A673 (cell line): ENCODE data around the gene HMX3. TPM values are rescaled to one million over a fixed set of nuclear protein-coding genes. Genes with fewer than 3 reads are reported as not detected.

Experiments
- BruUV-seq: library from RNA; stranded (reverse); fragments of 400-500 nt; replicated peaks from 2 replicates; lab custom pipeline; 2021; lab: Mats Ljungman, UMichigan
- CTCF ChIA-PET: fragments of 300-600 bp; sonication (Branson Sonifier 250); formaldehyde crosslinking; loops from one replicate; lab custom pipeline; 2022; ENCODE audit warnings: antibody characterized with exemption; lab: Charles Lee
- POLR2A ChIA-PET: fragments of 300-600 bp; sonication (Branson Sonifier 250); formaldehyde crosslinking; loops from one replicate; lab custom pipeline; 2022; ENCODE audit warnings: antibody characterized with exemption; ENCODE audit not compliant: low non-redundant PET; lab: Charles Lee
- DNase-seq: peaks from one replicate; pipeline ENCODE4 v3.0.0-alpha.2; 2015; ENCODE audit warnings: low spot score
- H3K27ac ChIP-seq: fragments of 200-600 bp; sonication (generic); 2 replicates; pipeline ENCODE4 v1.5.1; 2016; ENCODE audit warnings: mixed run types, low read depth, mild to moderate bottlenecking, mixed read lengths, antibody characterized with exemption, low read length; ENCODE audit not compliant: poor library complexity, severe bottlenecking
- H3K27me3 ChIP-seq: fragments of 200-600 bp; sonication (generic); replicated peaks from 2 replicates; pipeline ENCODE4 v1.6.1; 2017; ENCODE audit warnings: mixed run types, low read depth, mild to moderate bottlenecking, mixed read lengths, antibody characterized with exemption, low read length; ENCODE audit not compliant: insufficient read depth, poor library complexity
- H3K36me3 ChIP-seq: fragments of 200-600 bp; sonication (generic); 2 replicates; pipeline ENCODE4 v1.6.1; 2016; ENCODE audit warnings: mixed run types, mild to moderate bottlenecking, mixed read lengths, antibody characterized with exemption, low read length; ENCODE audit not compliant: insufficient read depth, poor library complexity, severe bottlenecking
- H3K4me1 ChIP-seq: fragments of 200-600 bp; sonication (generic); 2 replicates; pipeline ENCODE4 v1.6.1; 2017; ENCODE audit warnings: mixed run types, mild to moderate bottlenecking, mixed read lengths, antibody characterized with exemption, low read length; ENCODE audit not compliant: insufficient read depth, poor library complexity, severe bottlenecking
- H3K4me3 ChIP-seq: fragments of 200-600 bp; sonication (generic); 2 replicates; pipeline ENCODE4 v1.5.1; 2016; ENCODE audit warnings: low read depth, mixed run types, mild to moderate bottlenecking, mixed read lengths, low read length; ENCODE audit not compliant: poor library complexity, severe bottlenecking
- H3K9me3 ChIP-seq: fragments of 200-600 bp; sonication (generic); 2 replicates; pipeline ENCODE4 v1.6.1; 2016; ENCODE audit warnings: mixed run types, low read depth, mild to moderate bottlenecking, mixed read lengths, antibody characterized with exemption, low read length; ENCODE audit not compliant: poor library complexity, severe bottlenecking
- EZH2 ChIP-seq: fragments of 200-600 bp; sonication (generic); IDR thresholded peaks from 2 replicates; pipeline ENCODE4 v1.6.1; 2017; ENCODE audit warnings: borderline replicate concordance, low read depth, mild to moderate bottlenecking, mixed read lengths, antibody characterized with exemption, low read length; ENCODE audit not compliant: poor library complexity, severe bottlenecking
- intact Hi-C: fragments of 100-400 bp; cut with micrococcal nuclease; formaldehyde crosslinking; loops from one replicate; pipeline ENCODE4 v1.10.0; 2022; ENCODE audit not compliant: unreplicated experiment
- total RNA-seq: library from RNA; stranded (reverse); gene quantifications from 2 replicates; pipeline ENCODE4 v1.2.3, GENCODE V29; 2021
- TF ChIP-seq, protein P1 (sequence below): fragments of 300-800, 200-600 bp; sonication (generic); conservative IDR thresholded peaks from 2 replicates; pipeline ENCODE4 v1.5.1; 2017; ENCODE audit warnings: low read depth, mild to moderate bottlenecking, antibody characterized with exemption, low read length, moderate library complexity, mixed read lengths

HMX3 gene
- total RNA-seq, 1 experiment from 2014 or later, result 0.26 TPM

DNA sequence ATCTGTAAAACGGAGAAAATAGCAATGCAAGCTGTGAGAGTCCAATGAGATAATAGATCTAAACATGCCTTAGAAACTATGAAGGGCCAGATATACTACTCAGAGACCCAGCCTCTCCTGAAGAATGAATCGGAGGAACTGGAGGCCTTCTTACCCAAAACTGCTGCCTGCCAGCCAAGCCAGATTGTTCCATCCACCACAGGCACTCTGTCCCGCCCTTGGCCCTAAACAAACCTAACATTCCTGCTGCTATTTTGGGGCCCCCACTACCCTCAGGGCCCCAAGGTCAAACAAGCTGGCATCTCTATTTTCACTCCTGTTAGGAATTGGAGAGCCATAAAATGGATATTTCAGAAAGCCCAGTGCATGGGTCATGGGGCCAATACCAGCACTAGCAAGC lies 48.0 kb upstream of the HMX3 start:
- Histone ChIP-seq H3K4me3 (no peak overlapping the region), H3K27ac (no peak overlapping the region), H3K9me3 (no peaks in the 10 kb centered on the region), H3K36me3 (no peaks in the 10 kb centered on the region), H3K4me1 (no peaks in the 10 kb centered on the region), H3K27me3 (peaks cover 35% of the 10 kb centered on the region)
- ChIA-PET POLR2A (no interaction called here), CTCF (no interaction called here)
- BruUV-seq, result no TSS peak
- TF ChIP-seq, protein P1, sequence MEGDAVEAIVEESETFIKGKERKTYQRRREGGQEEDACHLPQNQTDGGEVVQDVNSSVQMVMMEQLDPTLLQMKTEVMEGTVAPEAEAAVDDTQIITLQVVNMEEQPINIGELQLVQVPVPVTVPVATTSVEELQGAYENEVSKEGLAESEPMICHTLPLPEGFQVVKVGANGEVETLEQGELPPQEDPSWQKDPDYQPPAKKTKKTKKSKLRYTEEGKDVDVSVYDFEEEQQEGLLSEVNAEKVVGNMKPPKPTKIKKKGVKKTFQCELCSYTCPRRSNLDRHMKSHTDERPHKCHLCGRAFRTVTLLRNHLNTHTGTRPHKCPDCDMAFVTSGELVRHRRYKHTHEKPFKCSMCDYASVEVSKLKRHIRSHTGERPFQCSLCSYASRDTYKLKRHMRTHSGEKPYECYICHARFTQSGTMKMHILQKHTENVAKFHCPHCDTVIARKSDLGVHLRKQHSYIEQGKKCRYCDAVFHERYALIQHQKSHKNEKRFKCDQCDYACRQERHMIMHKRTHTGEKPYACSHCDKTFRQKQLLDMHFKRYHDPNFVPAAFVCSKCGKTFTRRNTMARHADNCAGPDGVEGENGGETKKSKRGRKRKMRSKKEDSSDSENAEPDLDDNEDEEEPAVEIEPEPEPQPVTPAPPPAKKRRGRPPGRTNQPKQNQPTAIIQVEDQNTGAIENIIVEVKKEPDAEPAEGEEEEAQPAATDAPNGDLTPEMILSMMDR, result no peak
- no peak for TF ChIP-seq EZH2
- no peak for DNase-seq
- intact Hi-C loops, result no loop called here

DNA sequence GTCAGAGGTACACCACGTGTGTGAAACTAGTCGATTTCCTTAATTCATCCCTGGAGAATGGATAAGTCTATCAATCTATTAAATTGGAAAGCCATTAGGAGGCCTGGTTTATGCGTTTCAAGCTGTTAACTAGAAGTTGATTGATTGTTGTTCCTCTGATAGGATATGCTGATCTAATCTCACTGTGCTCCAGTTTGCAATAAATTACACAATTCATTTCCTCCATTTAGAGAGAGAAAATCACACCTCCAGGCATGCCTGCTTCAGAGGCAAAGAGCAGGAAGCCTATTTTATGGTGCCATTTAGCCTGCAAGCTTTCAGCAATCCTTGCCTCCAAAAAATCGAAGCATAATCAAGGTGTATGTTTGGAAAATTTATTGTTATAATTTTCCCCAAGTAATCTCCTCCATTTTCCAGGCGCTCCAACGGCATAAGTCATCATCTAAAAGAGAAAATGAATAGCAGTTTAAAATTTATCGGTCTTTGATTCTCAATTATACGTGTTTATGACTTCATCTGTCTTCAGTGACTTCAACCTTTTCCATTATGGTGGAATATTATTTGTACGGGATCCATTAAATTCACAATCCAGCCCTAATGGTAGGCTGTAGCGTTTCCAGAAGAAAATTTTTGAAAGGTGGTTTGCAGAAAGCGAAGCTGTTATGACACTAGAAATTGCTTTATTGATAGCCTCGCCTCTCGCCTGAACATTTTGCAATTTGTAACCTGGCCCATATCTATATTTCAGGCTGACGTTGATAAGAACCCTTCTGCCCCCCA lies 42.9 kb upstream of the HMX3 start:
- no peak overlapping the region for H3K27ac ChIP-seq
- intact Hi-C loops, result no loop called here
- POLR2A ChIA-PET, result no interaction called here
- H3K27me3 ChIP-seq, result peaks cover 65% of the 10 kb centered on the region
- TF ChIP-seq, protein P1, result no peak
- TF ChIP-seq EZH2, result no peak
- DNase-seq, result no peak
- H3K4me3 ChIP-seq, result no peak overlapping the region
- H3K36me3 ChIP-seq, result no peaks in the 10 kb centered on the region
- CTCF ChIA-PET, result no interaction called here
- no peaks in the 10 kb centered on the region for H3K4me1 ChIP-seq
- no peaks in the 10 kb centered on the region for H3K9me3 ChIP-seq
- BruUV-seq, result no TSS peak

DNA sequence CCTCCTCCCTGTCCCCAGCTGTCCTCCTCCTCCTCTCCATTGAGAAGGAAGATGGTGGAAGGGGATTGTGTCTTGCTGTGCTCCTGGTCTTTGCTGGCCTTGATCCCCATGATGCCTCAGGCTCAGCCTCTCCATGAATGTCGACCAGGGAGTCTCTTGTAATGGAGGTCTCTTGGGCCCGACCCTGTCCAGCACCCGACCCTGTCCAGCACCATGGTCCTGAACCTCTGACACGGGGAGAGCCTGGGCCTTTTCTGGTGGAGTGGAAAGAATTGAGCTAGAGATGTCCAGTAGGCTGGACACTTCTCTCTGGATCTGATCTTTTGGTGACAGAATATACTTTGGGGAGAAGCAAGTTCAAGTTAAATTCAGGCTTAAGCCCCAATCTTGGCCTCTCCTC lies 42.3 kb upstream of the HMX3 start:
- no peak for DNase-seq
- ChIA-PET CTCF (no interaction called here), POLR2A (no interaction called here)
- no peak for TF ChIP-seq EZH2
- TF ChIP-seq, protein P1, result no peak
- Histone ChIP-seq H3K36me3 (no peaks in the 10 kb centered on the region), H3K9me3 (no peaks in the 10 kb centered on the region), H3K27me3 (peaks cover 70% of the 10 kb centered on the region), H3K4me3 (no peak overlapping the region), H3K4me1 (no peaks in the 10 kb centered on the region), H3K27ac (no peak overlapping the region)
- intact Hi-C loops, result no loop called here
- no TSS peak for BruUV-seq
